BJ (cell line): Measurements from ENCODE around the gene CA12. TPM values are rescaled to one million over a fixed set of nuclear protein-coding genes. Genes with fewer than 3 reads are reported as not detected.

Source experiments
- CTCF ChIA-PET: fragments of 350-600 bp; formaldehyde crosslinking; extraction: SDS; loops from one replicate; lab custom pipeline; 2021; ENCODE audit warnings: antibody characterized with exemption, inconsistent platforms; lab: Yijun Ruan, JAX
- POLR2A ChIA-PET: fragments of 300-600 bp; sonication (Branson Sonifier 250); formaldehyde crosslinking; extraction: SDS; loops from one replicate; lab custom pipeline; 2021; ENCODE audit warnings: antibody characterized with exemption; lab: Charles Lee
- DNase-seq: peaks from one replicate; pipeline ENCODE4 v3.0.0-alpha.2; 2011; ENCODE audit warnings: low read depth
- H3K27me3 ChIP-seq: 2 replicates; pipeline ENCODE4 v1.6.0; 2011; ENCODE audit warnings: low read length; ENCODE audit not compliant: control insufficient read depth, insufficient read depth
- H3K36me3 ChIP-seq: 2 replicates; pipeline ENCODE4 v1.5.1; 2011; ENCODE audit warnings: low read length; ENCODE audit not compliant: control insufficient read depth, insufficient read depth
- H3K4me3 ChIP-seq: 2 replicates; pipeline ENCODE4 v1.5.1; 2011; ENCODE audit warnings: low read depth, mild to moderate bottlenecking, control low read depth, low read length
- polyA plus RNA-seq: library from polyadenylated mRNA; depleted of rRNA; stranded (reverse); fragments of >200 nt; gene quantifications from 2 replicates; pipeline ENCODE4 v1.2.3, GENCODE V29; 2011
- TF ChIP-seq, protein P1 (sequence below): IDR thresholded peaks from 2 replicates; pipeline ENCODE4 v1.5.1; 2011; ENCODE audit warnings: low read depth, mild to moderate bottlenecking, control low read depth, inconsistent platforms, low read length, moderate library complexity; ENCODE audit not compliant: insufficient read depth

The CA12 gene
- polyA plus RNA-seq, 1 experiment = 16.9 TPM

DNA sequence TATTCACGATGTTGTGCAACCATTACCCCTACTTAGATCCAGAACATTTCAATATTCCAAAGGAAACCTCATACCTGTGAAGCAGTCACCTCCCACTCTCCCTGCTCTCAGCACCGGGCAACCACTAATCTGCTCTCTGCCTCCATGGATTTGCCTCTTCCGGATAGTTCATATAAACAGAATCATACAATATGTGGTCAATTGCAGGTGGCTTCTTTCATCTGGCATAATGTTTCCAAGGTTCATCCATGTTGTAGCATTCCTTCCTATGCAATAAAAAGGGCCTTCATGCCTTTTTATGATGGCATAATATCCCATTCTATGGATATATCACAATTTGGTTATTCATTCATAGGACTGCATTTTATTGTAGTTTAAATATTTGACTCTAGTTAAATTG is 23.9 kb downstream of the CA12 start:
- H3K4me3 ChIP-seq = no peak overlapping the region
- H3K36me3 ChIP-seq = no peaks in the 10 kb centered on the region
- POLR2A ChIA-PET = no interaction called here
- H3K27me3 ChIP-seq = no peaks in the 10 kb centered on the region; the same call in 1 of the 2 replicates
- no peak for DNase-seq
- TF ChIP-seq, protein P1, sequence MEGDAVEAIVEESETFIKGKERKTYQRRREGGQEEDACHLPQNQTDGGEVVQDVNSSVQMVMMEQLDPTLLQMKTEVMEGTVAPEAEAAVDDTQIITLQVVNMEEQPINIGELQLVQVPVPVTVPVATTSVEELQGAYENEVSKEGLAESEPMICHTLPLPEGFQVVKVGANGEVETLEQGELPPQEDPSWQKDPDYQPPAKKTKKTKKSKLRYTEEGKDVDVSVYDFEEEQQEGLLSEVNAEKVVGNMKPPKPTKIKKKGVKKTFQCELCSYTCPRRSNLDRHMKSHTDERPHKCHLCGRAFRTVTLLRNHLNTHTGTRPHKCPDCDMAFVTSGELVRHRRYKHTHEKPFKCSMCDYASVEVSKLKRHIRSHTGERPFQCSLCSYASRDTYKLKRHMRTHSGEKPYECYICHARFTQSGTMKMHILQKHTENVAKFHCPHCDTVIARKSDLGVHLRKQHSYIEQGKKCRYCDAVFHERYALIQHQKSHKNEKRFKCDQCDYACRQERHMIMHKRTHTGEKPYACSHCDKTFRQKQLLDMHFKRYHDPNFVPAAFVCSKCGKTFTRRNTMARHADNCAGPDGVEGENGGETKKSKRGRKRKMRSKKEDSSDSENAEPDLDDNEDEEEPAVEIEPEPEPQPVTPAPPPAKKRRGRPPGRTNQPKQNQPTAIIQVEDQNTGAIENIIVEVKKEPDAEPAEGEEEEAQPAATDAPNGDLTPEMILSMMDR = no peak
- CTCF ChIA-PET = no interaction called here

DNA sequence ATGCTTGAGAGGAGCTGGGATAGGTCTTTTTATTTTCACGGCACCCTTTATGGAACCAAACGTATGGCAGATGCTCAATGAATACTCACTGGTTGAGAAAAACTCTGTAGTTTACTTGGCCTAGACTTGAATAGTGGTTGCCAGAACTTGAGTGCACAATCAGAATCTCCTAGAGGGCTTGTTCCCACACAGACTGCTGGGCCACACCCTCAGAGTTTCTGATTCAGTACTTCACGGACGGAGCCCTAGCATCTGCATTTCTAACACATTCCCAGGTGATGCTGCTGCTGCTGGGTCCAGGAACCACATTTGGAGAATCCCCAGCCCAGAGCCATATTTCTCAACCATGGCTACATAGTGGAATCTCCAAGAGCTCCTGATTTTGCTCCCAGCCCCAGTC is 24.6 kb downstream of the CA12 start:
- no peaks in the 10 kb centered on the region for H3K36me3 ChIP-seq
- H3K4me3 ChIP-seq = no peak overlapping the region
- DNase-seq = no peak
- ChIA-PET POLR2A (no interaction called here), CTCF (no interaction called here)
- H3K27me3 ChIP-seq = no peaks in the 10 kb centered on the region; the same call in 1 of the 2 replicates
- TF ChIP-seq, protein P1 = no peak

DNA sequence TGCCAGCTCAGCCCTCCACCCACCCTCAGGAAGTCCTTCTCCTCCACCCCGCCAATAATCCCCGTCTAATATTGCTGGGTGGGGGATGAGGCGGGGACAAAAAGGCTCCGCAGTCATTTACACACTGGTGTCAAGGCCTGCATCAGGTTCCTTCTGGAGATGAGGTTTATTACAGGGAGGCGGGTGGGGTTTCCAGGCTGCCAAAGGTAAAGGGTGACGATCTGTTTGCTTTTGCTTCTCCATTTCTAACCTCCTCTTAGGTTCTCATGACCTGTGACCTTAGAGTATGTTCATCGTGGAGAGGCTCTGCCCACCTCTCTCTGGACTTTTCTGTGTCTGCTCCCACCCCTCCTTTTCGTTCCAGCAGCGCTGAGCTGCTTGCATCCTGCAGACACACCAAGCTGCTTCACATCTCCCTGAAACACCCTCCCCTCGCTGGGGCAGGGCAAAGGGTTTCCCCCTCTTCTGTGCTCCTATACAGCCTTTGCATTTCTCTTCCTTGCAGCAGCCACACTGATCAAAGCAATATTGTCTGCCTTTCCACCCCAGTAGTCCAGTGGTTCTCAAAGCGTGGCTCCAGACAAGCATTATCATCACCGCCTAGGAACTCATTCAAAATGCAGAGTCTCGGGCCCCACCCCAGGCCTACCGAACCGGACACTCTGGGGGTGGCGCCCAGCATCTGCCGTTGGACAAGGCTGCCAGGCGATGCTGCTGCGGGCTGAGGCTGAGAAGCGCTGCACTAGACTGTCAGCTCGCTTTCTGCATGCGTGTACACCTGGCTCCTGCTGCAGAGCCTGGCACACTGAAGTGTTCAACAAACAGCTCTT is 26.6 kb downstream of the CA12 start:
- ChIA-PET CTCF (no interaction called here), POLR2A (no interaction called here)
- Histone ChIP-seq H3K4me3 (no peak overlapping the region), H3K27me3 (no peaks in the 10 kb centered on the region), H3K36me3 (no peaks in the 10 kb centered on the region)
- TF ChIP-seq, protein P1 = no peak
- no peak for DNase-seq

DNA sequence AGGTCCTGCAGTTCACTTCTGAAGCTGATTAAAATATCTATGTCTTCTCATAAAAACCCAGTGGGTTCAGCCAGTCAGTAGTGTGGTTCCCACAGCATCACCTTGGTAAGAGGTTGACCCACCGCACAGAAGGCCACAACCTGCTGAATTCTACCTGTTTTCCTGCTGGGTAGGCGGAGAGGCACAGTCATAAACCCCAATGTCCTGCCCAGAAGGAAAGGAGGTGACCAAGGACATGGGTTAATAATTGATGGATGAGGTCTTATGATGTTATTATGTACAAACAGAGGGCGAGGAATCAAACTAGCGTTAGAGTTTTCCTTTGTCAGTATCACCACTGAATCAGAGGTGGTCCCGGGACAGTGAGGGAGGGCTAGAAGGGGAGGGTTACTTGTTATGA is 27.8 kb downstream of the CA12 start:
- Histone ChIP-seq H3K27me3 (no peaks in the 10 kb centered on the region), H3K4me3 (no peak overlapping the region), H3K36me3 (no peaks in the 10 kb centered on the region)
- TF ChIP-seq, protein P1 = no peak
- POLR2A ChIA-PET = no interaction called here
- DNase-seq = no peak
- CTCF ChIA-PET = interaction anchor here (1.2 to 1.3 kb wide), 2 partner anchors 9 to 11 kb away, joined by 3 read pairs; no protein-coding TSS in a partner anchor

DNA sequence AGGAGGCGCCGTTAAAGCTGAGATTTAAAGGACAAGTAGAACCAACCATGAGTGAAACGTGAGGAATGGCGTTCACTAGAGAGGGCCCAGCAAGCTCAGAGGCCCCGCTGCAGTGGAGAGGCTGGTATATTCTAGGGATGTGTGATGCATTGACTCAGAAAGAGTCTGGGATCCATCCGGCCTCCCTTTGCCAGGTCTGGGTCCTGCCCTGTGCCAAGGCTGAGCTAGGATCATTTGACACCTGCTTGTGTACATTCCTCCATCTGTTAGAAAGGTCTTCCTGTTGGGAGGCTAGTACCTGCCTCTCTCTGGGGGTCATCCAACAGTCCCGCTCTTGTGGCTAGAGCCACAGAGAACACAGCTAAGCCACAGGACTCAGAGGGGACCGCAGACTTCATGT is 28.4 kb downstream of the CA12 start:
- Histone ChIP-seq H3K36me3 (no peaks in the 10 kb centered on the region), H3K4me3 (no peak overlapping the region), H3K27me3 (no peaks in the 10 kb centered on the region)
- DNase-seq = no peak
- ChIA-PET POLR2A (no interaction called here), CTCF (interaction anchor here (1.2 to 1.3 kb wide), 2 partner anchors 9 to 11 kb away, joined by 3 read pairs; no protein-coding TSS in a partner anchor)
- TF ChIP-seq, protein P1 = no peak
